ENCODE results near the gene CCDC187. TPM values are rescaled to one million over a fixed set of nuclear protein-coding genes. Genes with fewer than 3 reads are reported as not detected.

The CCDC187 gene
- total RNA-seq, 2 experiments from 2014 or later, result not detected

DNA sequence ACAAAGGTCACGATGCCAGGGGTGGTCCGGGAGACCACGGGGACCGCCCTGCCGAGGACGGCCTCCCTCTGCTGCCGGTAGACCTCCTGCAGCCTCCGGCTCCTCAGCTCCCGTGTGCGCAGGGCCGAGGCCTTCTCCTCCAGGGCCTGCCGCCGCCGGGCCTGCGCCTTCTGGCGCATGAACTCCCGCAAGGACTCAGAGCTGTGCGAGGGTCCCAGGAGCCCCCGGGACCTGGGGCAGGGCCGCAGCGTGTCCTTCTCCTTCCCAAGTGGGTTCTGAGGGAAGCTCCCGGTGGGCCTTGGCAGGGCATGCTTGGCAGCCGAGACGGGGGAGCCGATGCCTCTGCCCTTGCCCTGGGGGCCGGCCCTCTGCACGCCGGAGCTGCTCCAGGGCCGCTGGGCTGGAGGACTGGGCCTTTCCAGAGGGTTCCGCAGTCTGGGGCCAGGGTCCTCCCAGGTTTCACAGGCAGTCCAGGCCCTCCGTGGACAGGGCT is 13.3 kb downstream of the CCDC187 start:
- ATAC-seq, result no peak
- H3K36me3 Mint-ChIP-seq (ENCODE audit: low read depth), result no peaks in the 10 kb centered on the region
- CTCF ChIA-PET, result no interaction called here

DNA sequence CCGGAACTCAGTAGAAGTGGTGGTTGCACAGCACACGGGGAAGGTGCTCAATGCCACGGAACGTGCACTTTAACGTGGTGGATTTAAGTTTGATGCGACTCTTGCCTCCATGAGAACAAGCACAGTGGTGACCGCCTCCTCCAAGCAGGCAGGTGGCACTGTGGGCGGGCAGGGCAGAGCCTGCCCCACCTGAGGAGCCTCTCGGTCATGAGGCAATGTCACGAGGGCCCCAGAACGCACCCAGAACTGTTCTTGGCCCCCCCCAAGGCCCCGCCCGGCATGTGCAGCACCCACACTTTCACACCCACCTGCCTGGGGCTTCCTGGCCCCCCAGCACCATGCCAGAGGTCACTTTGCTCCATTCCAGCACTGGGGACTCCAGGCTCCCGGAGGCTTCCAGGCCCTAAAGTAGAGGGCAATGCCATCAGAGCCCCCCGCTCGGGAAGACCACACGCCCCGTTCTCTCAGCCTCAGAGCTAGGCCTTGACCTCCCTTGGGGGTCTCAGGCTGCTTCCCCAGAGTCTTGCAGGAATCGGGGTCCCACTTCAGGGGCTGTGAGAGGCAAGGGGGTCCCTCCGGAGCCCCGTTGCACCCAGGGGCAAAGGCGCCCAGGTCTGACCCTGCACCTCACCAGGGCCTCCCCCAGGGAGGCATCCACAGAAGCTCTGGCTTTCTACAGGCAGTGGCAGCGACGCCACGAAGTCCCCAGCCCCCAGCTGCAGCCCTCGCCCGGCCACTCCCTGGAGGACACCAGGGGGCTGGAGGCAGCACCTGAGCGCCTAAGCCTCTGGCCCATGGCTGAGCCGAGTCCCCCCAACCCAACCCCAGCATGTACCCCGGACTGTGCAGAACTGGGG is 14.0 kb downstream of the CCDC187 start:
- Mint-ChIP-seq H3K9me3 (ENCODE audit: insufficient read depth) (no peaks in the 10 kb centered on the region), H3K27me3 (ENCODE audit: low read depth) (no peaks in the 10 kb centered on the region), H3K27ac (no peak overlapping the region), H3K36me3 (ENCODE audit: low read depth) (no peaks in the 10 kb centered on the region), H3K4me1 (ENCODE audit: low read depth) (no peaks in the 10 kb centered on the region), H3K4me3 (no peak overlapping the region)
- ATAC-seq, result no peak
- CTCF ChIA-PET, result no interaction called here
- no peak for DNase-seq
- POLR2A ChIA-PET, result no interaction called here

More for the DNA sequence above, 13.3 kb downstream of the CCDC187 start:
- no peaks in the 10 kb centered on the region for H3K4me1 Mint-ChIP-seq (ENCODE audit: low read depth)
- no peak overlapping the region for H3K27ac Mint-ChIP-seq
- H3K9me3 Mint-ChIP-seq (ENCODE audit: insufficient read depth), result no peaks in the 10 kb centered on the region
- H3K4me3 Mint-ChIP-seq, result no peak overlapping the region
- no peak for DNase-seq
- POLR2A ChIA-PET, result no interaction called here
- no peaks in the 10 kb centered on the region for H3K27me3 Mint-ChIP-seq (ENCODE audit: low read depth)

DNA sequence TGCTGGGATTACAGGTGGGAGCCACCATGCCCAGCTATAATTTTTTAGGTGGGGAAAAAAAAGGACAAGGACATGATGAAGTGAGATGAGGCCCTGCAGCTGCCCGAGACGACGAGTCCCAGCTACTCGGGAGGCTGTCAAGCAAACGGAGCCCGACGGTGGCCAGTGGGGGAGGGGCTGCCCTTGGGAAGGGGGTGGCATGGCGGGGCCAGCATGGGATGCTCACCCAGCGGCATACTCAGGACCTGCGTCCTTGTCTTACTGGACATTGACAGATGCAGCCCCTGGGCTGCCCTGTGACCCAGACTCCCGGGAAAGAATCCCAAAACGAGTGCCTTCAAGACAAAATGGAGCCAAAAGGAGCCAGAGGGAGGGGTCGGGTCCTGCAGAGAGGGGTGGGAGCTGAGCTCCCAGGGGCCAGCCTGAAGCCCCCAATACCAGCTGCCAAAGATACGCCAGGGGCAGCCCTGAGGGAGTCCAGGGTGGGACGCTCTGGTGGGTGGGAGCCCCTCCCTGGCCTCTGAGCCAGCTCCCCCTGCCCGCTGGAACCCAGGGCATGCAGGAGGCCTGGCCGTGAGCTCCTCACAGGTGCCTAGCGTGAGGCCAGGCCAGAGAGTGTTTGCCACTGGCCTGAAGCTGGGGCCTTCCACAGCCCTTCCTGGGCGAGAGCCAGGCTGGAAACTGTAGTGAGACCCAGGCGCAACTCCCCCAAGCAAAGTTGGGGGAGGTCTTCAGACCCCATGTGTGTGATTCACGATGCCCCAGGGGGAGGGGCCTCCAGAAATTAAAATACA is 15.7 kb downstream of the CCDC187 start:
- Mint-ChIP-seq H3K4me3 (no peak overlapping the region), H3K27me3 (ENCODE audit: low read depth) (no peaks in the 10 kb centered on the region), H3K4me1 (ENCODE audit: low read depth) (peaks cover 4% of the 10 kb centered on the region), H3K36me3 (ENCODE audit: low read depth) (no peaks in the 10 kb centered on the region), H3K9me3 (ENCODE audit: insufficient read depth) (no peaks in the 10 kb centered on the region), H3K27ac (no peak overlapping the region)
- ATAC-seq, result no peak
- ChIA-PET CTCF (no interaction called here), POLR2A (no interaction called here)
- no peak for DNase-seq

DNA sequence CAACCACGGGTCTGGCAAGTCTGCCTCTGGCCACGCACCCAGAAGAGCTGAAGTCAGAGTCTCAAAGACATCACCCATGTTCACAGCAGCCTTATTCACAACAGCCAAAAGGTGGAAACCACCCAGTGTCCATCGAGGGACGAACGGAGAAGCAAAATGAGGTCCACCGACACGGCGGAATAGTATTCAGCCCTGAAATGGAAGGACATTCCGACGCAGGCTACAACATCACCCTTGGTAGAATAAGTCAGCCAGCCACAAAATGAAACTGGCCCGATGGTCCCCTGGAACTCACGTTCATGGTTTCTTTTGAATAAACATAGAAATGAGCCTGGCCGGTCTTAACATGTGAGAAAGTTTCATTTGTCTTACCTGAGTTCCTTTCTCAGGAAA is 16.9 kb downstream of the CCDC187 start:
- ATAC-seq (no peak), DNase-seq (no peak)
- CTCF ChIA-PET, result no interaction called here
- Mint-ChIP-seq H3K4me1 (ENCODE audit: low read depth) (peaks cover 4% of the 10 kb centered on the region), H3K9me3 (ENCODE audit: insufficient read depth) (no peaks in the 10 kb centered on the region), H3K4me3 (no peak overlapping the region), H3K36me3 (ENCODE audit: low read depth) (no peaks in the 10 kb centered on the region), H3K27me3 (ENCODE audit: low read depth) (no peaks in the 10 kb centered on the region), H3K27ac (no peak overlapping the region)
- POLR2A ChIA-PET, result no interaction called here

- Mint-ChIP-seq H3K27me3 (ENCODE audit: low read depth) (no peaks in the 10 kb centered on the region), H3K4me3 (no peak overlapping the region), H3K9me3 (ENCODE audit: insufficient read depth) (no peaks in the 10 kb centered on the region), H3K36me3 (ENCODE audit: low read depth) (no peaks in the 10 kb centered on the region), H3K4me1 (ENCODE audit: low read depth) (peaks cover 4% of the 10 kb centered on the region), H3K27ac (no peak overlapping the region)
- POLR2A ChIA-PET, result no interaction called here
- DNase-seq, result no peak
- no peak for ATAC-seq
- CTCF ChIA-PET, result no interaction called here
Observed at GRCh38 chr9:136286359-136286986, 17.4 kb downstream of the CCDC187 start.

GRCh38 chr9:136285501-136286358 is 18.2 kb downstream of the CCDC187 start:
- no peak overlapping the region for H3K27ac Mint-ChIP-seq
- POLR2A ChIA-PET, result no interaction called here

GRCh38 chr9:136284951-136285350 is 18.9 kb downstream of the CCDC187 start:
- Mint-ChIP-seq H3K27ac (no peak overlapping the region), H3K4me1 (ENCODE audit: low read depth) (peaks cover 4% of the 10 kb centered on the region), H3K9me3 (ENCODE audit: insufficient read depth) (no peaks in the 10 kb centered on the region), H3K36me3 (ENCODE audit: low read depth) (no peaks in the 10 kb centered on the region), H3K27me3 (ENCODE audit: low read depth) (no peaks in the 10 kb centered on the region), H3K4me3 (no peak overlapping the region)
- ATAC-seq (no peak), DNase-seq (no peak)
- ChIA-PET POLR2A (no interaction called here), CTCF (no interaction called here)

More at GRCh38 chr9:136285501-136286358, 18.2 kb downstream of the CCDC187 start:
- DNase-seq (no peak), ATAC-seq (no peak)
- CTCF ChIA-PET, result no interaction called here
- no peaks in the 10 kb centered on the region for H3K36me3 Mint-ChIP-seq (ENCODE audit: low read depth)
- H3K27me3 Mint-ChIP-seq (ENCODE audit: low read depth), result no peaks in the 10 kb centered on the region
- H3K4me3 Mint-ChIP-seq, result no peak overlapping the region
- no peaks in the 10 kb centered on the region for H3K9me3 Mint-ChIP-seq (ENCODE audit: insufficient read depth)
- H3K4me1 Mint-ChIP-seq (ENCODE audit: low read depth), result peaks cover 4% of the 10 kb centered on the region

DNA sequence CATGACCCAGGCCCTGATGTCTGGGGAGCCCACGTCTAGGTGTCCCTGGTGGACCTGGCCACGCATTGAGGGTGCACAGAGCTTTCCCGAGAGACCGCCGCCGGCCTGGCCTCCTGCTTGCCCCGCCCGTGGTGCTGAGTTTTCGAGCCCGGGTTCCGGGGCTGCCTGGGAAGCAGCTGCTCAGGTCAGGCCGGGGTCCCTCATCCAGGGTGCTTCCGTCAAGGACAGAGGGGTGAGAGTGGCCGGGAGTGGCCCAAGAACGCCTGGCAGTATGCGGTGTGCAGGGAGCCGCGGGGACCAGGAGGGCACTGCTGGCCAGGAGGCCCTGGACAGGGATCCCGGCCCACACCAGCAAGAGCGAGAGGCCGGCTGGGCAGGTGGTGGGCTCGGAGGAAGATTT is 19.6 kb downstream of the CCDC187 start:
- no peak overlapping the region for H3K27ac Mint-ChIP-seq
- ATAC-seq, result no peak
- H3K4me1 Mint-ChIP-seq (ENCODE audit: low read depth), result peaks cover 4% of the 10 kb centered on the region
- H3K4me3 Mint-ChIP-seq, result no peak overlapping the region
- CTCF ChIA-PET, result no interaction called here
- no peaks in the 10 kb centered on the region for H3K9me3 Mint-ChIP-seq (ENCODE audit: insufficient read depth)
- H3K27me3 Mint-ChIP-seq (ENCODE audit: low read depth), result no peaks in the 10 kb centered on the region
- DNase-seq, result no peak
- POLR2A ChIA-PET, result no interaction called here
- no peaks in the 10 kb centered on the region for H3K36me3 Mint-ChIP-seq (ENCODE audit: low read depth)

DNA sequence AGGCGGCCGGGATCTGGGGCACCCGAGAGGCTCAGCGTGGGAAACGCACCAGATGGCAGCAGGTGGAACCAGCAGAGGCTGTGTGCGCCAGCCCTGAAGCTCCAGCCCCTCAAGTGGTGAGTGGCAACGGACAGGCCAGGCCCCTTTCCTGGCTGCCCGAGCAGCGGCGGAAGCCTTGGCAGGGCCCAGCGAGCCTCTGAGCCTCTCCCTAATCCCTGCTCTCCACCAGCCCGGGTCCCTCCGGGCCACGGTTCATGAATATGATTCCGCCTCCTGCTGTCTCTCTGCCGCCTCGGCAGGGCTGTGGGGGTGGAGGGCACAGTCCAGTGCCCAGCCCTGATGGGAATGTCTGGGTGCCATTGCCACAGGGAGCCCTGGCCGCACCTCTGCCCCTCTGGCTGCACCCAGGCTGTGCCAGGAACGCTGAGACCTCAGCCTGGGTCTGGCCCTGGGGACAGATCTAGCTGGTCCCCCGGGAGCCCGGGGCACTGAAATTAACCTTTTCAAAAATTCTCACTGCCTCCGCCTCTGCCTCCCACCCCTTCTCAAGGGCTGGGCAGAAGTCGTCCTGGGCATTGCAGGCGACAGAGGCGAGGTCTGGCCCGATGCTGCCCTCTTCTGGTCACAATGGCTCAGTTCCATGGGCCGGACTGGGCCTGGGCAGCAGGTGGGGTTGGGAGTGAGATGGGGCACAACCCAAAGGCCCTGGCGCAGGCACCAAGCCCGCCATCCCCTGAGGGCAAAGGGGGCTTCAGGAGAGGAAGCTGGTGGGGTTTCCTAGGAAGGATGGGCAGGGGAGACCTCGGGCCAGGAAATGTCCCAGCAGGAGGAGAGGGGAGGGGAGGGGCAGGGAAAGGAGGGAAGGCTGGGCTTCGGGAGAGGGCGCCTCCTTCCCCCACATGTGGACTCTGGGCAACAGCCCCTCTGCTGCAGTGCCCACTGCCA is 20.3 kb downstream of the CCDC187 start:
- POLR2A ChIA-PET, result no interaction called here
- no peaks in the 10 kb centered on the region for H3K9me3 Mint-ChIP-seq (ENCODE audit: insufficient read depth)
- CTCF ChIA-PET, result interaction anchor here (1.0 to 1.2 kb wide), 2 partner anchors 15 to 17 kb away, joined by 3 to 4 read pairs; no protein-coding TSS in a partner anchor

GRCh38 chr9:136282272-136282861 is 21.5 kb downstream of the CCDC187 start:
- peak; percentile 37 for DNase-seq
- H3K4me3 Mint-ChIP-seq, result no peak overlapping the region

More for the DNA sequence above, 20.3 kb downstream of the CCDC187 start:
- Mint-ChIP-seq H3K36me3 (ENCODE audit: low read depth) (no peaks in the 10 kb centered on the region), H3K27ac (no peak overlapping the region), H3K4me3 (no peak overlapping the region), H3K27me3 (ENCODE audit: low read depth) (no peaks in the 10 kb centered on the region), H3K4me1 (ENCODE audit: low read depth) (peaks cover 4% of the 10 kb centered on the region)
- DNase-seq, result peak; percentile 81
- peak; percentile 95 for ATAC-seq

More at GRCh38 chr9:136282272-136282861, 21.5 kb downstream of the CCDC187 start:
- Mint-ChIP-seq H3K27ac (no peak overlapping the region), H3K4me1 (ENCODE audit: low read depth) (peaks cover 4% of the 10 kb centered on the region), H3K36me3 (ENCODE audit: low read depth) (no peaks in the 10 kb centered on the region), H3K27me3 (ENCODE audit: low read depth) (no peaks in the 10 kb centered on the region), H3K9me3 (ENCODE audit: insufficient read depth) (no peaks in the 10 kb centered on the region)
- ChIA-PET POLR2A (no interaction called here), CTCF (interaction anchor here (1.2 kb wide), 1 partner anchor 13 kb away, joined by 3 read pairs; no protein-coding TSS in a partner anchor)
- no peak for ATAC-seq

Measured in activated CD8-positive, alpha-beta T cell treated with anti-CD3 and anti-CD28 coated beads, Interleukin-2, amount 10 ng/mL, durations not matched to agents 7 days and 5 days (primary cell).